ENCODE measurements around the gene ESYT3. TPM values are rescaled to one million over a fixed set of nuclear protein-coding genes. Genes with fewer than 3 reads are reported as not detected.

The ESYT3 gene
- total RNA-seq, 1 experiment from 2014 or later, result 2.6 TPM

- ChIA-PET CTCF (no interaction called here), POLR2A (no interaction called here)
- in situ Hi-C loops (cut with HindIII; ENCODE audit: low pct_unique_long_range_greater_than_20kb, low sequenced_read_pairs) (no loop called here), intact Hi-C loops (cut with micrococcal nuclease; ENCODE audit: unreplicated experiment) (no loop called here)
- no peak overlapping the region for H3K27ac ChIP-seq (ENCODE audit: low read length)
- no peaks in the 10 kb centered on the region for H3K27me3 ChIP-seq (ENCODE audit: control insufficient read depth, insufficient read depth, low read length)
- H3K36me3 ChIP-seq (ENCODE audit: control insufficient read depth, insufficient read depth, low read length), result no peaks in the 10 kb centered on the region
- no peaks in the 10 kb centered on the region for H3K4me1 ChIP-seq (ENCODE audit: control insufficient read depth, insufficient read depth, low read length)
- no peaks in the 10 kb centered on the region for H3K9me3 ChIP-seq (ENCODE audit: control insufficient read depth, insufficient read depth, low read depth, low read length)
- DNase-seq (ENCODE audit: low read depth, low spot score) (no peak), ATAC-seq (no peak)
- TF ChIP-seq POLR2AphosphoS5 (IDR thresholded peaks at IDR 0.05; ENCODE audit: low read depth, low read length) (no peak), SIN3A (IDR thresholded peaks at IDR 0.05; ENCODE audit: borderline replicate concordance, insufficient read depth, low read depth, low read length) (no peak), REST (IDR thresholded peaks at IDR 0.05; ENCODE audit: insufficient read depth in 1 of 2, low read depth in 2 of 2, low read length in 1 of 2) (no peak), CTCF (IDR thresholded peaks at IDR 0.05) (no peak), TCF7L2 (IDR thresholded peaks at IDR 0.05; ENCODE audit: low read depth, low read length) (no peak)
- BruUV-seq (replicated peaks), result no TSS peak
- H3K4me3 ChIP-seq (ENCODE audit: low read depth in 2 of 2, low read length in 2 of 2), result no peak overlapping the region
Measured at GRCh38 chr3:138472141-138472825, 37.9 kb downstream of the ESYT3 start.

GRCh38 chr3:138473391-138473790 lies 39.0 kb downstream of the ESYT3 start:
- no peaks in the 10 kb centered on the region for H3K36me3 ChIP-seq (ENCODE audit: control insufficient read depth, insufficient read depth, low read length)
- no peak overlapping the region for H3K4me3 ChIP-seq (ENCODE audit: low read depth in 2 of 2, low read length in 2 of 2)
- in situ Hi-C loops (cut with HindIII; ENCODE audit: low pct_unique_long_range_greater_than_20kb, low sequenced_read_pairs) (no loop called here), intact Hi-C loops (cut with micrococcal nuclease; ENCODE audit: unreplicated experiment) (no loop called here)
- BruUV-seq (replicated peaks), result no TSS peak
- no peak for TF ChIP-seq TCF7L2 (IDR thresholded peaks at IDR 0.05; ENCODE audit: low read depth, low read length)
- TF ChIP-seq REST (IDR thresholded peaks at IDR 0.05; ENCODE audit: insufficient read depth in 1 of 2, low read depth in 2 of 2, low read length in 1 of 2), result no peak
- TF ChIP-seq SIN3A (IDR thresholded peaks at IDR 0.05; ENCODE audit: borderline replicate concordance, insufficient read depth, low read depth, low read length), result no peak
- no peak for TF ChIP-seq CTCF (IDR thresholded peaks at IDR 0.05)
- TF ChIP-seq POLR2AphosphoS5 (IDR thresholded peaks at IDR 0.05; ENCODE audit: low read depth, low read length), result no peak
- no peak overlapping the region for H3K27ac ChIP-seq (ENCODE audit: low read length)
- ChIA-PET CTCF (no interaction called here), POLR2A (no interaction called here)
- DNase-seq (ENCODE audit: low read depth, low spot score) (no peak), ATAC-seq (no peak)
- no peaks in the 10 kb centered on the region for H3K9me3 ChIP-seq (ENCODE audit: control insufficient read depth, insufficient read depth, low read depth, low read length)
- no peaks in the 10 kb centered on the region for H3K27me3 ChIP-seq (ENCODE audit: control insufficient read depth, insufficient read depth, low read length)
- no peaks in the 10 kb centered on the region for H3K4me1 ChIP-seq (ENCODE audit: control insufficient read depth, insufficient read depth, low read length)

Data from Panc1 (cell line).